Brain microvascular endothelial cell (primary cell): ENCODE results near the gene RCOR3.
A peak's percentile ranks its signal among the peaks of the same experiment; 100 is the strongest.
"Not testable (repeated sequence)": the region's sequence is repeated elsewhere in the genome, so short reads cannot be mapped to it uniquely, and the experiment has no call there.

Experiments
- DNase-seq: peaks from one replicate; pipeline ENCODE4 v3.0.0-alpha.2; 2020
- H3K27ac ChIP-seq: fragments of 250-450 bp; sonication (Bioruptor Pico); 2 replicates; pipeline ENCODE4 v1.5.1; 2020; ENCODE audit warnings: mild to moderate bottlenecking, moderate library complexity
- H3K27me3 ChIP-seq: fragments of 250-450 bp; sonication (Bioruptor Pico); replicated peaks from 2 replicates; pipeline ENCODE4 v1.5.1; 2020; ENCODE audit warnings: mild to moderate bottlenecking
- H3K36me3 ChIP-seq: fragments of 250-450 bp; sonication (Bioruptor Pico); replicated peaks from 2 replicates; pipeline ENCODE4 v1.5.1; 2020; ENCODE audit warnings: mild to moderate bottlenecking
- H3K4me3 ChIP-seq: 2 replicates; pipeline ENCODE4 v1.5.1; 2011; ENCODE audit warnings: low read depth, mild to moderate bottlenecking, control low read depth, low read length, moderate library complexity
- CTCF ChIP-seq: IDR thresholded peaks from 2 replicates; pipeline ENCODE4 v1.5.1; 2011; ENCODE audit warnings: low read depth, mild to moderate bottlenecking, moderate library complexity, low read length, control low read depth, inconsistent platforms; ENCODE audit errors: missing control alignments
- in situ Hi-C: cut with HindIII; loops from 2 replicates; pipeline ENCODE4 v1.10.0; 2017; ENCODE audit warnings: low sequenced_read_pairs, low pct_ligation_motif_present

The RCOR3 gene

DNA sequence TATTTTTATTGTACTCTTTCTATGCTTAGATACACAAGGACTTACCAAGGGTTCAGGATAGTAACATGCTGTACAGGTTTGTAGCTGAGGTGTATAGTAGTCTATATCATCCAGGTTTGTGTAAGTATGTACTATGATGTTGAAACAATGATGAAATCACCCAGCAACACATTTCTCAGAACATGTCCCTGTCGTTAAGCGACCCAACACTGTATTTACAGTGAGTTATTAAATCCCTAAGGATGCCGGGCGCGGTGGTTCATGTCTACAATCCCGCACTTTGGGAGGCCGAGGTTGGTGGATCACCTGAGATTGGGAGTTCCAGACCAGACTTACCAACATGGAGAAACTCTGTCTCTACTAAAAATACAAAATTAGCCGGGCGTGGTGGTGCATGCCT is 21.6 kb upstream of the RCOR3 start:
- Histone ChIP-seq H3K27ac (no peak overlapping the region), H3K4me3 (no peak overlapping the region), H3K36me3 (no peaks in the 10 kb centered on the region), H3K27me3 (no peaks in the 10 kb centered on the region)
- in situ Hi-C loops: no loop called here
- no peak for TF ChIP-seq CTCF
- DNase-seq: no peak

DNA sequence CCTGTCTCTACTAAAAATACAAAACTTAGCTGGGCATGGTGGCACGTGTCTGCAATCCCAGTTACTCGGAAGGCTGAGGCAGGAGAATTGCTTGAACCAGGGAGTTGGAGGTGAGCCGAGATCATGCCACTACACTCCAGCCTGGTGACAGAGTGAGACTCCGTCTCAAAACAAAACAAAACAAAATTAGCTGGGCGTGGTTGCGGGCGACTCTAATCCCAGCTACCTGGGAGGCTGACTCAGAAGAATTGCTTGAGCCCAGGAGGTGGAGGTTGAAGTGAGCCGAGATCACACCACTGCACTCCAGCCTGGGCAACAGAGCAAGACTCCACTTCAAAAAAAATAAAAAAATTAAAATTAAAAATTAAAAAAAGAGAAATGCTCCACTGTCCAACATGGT is 18.6 kb upstream of the RCOR3 start:
- H3K4me3 ChIP-seq, H3K36me3 ChIP-seq, DNase-seq, H3K27me3 ChIP-seq, in situ Hi-C loops, H3K27ac ChIP-seq: not testable (repeated sequence)

GRCh38 chr1:211241071-211241470 is 18.1 kb upstream of the RCOR3 start:
- no peak for DNase-seq
- H3K4me3 ChIP-seq: no peak overlapping the region
- in situ Hi-C loops: no loop called here
- no peak overlapping the region for H3K27ac ChIP-seq
- H3K27me3 ChIP-seq: no peaks in the 10 kb centered on the region
- H3K36me3 ChIP-seq: no peaks in the 10 kb centered on the region
- TF ChIP-seq CTCF: no peak

GRCh38 chr1:211243639-211244038 is 15.5 kb upstream of the RCOR3 start:
- DNase-seq, H3K4me3 ChIP-seq, H3K27ac ChIP-seq, H3K27me3 ChIP-seq, H3K36me3 ChIP-seq, in situ Hi-C loops: not testable (repeated sequence)

- H3K27me3 ChIP-seq, in situ Hi-C loops, H3K4me3 ChIP-seq, H3K27ac ChIP-seq, H3K36me3 ChIP-seq, DNase-seq: not testable (repeated sequence)
Measured at GRCh38 chr1:211246583-211246982, 12.6 kb upstream of the RCOR3 start.

DNA sequence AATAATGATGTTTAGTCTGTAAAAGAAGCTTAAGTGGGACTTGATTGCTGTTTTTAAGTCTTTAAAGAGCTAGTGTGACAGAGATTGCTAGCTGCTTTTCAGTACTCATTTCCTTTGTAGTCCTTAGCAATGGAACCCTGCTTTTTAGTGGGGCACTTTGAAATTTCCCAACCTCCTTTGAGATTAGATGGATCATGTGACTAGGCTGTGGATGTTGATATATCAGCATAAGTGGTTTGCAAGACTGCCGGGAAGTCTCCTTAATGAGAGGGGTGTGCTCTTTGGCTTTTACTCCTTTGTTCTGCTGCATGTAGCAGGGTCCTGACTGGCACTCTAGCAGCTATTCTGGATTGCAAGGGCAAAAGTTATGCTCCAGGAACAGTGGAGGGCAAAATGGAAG is 11.2 kb upstream of the RCOR3 start:
- no peak for TF ChIP-seq CTCF
- Histone ChIP-seq H3K36me3 (no peaks in the 10 kb centered on the region), H3K4me3 (no peak overlapping the region), H3K27ac (no peak overlapping the region), H3K27me3 (no peaks in the 10 kb centered on the region)
- in situ Hi-C loops: no loop called here
- DNase-seq: no peak

- H3K27me3 ChIP-seq, H3K36me3 ChIP-seq, in situ Hi-C loops, H3K4me3 ChIP-seq, DNase-seq, H3K27ac ChIP-seq: not testable (repeated sequence)
Measured at GRCh38 chr1:211249611-211250010, 9.6 kb upstream of the RCOR3 start.

- DNase-seq: no peak
- no peaks in the 10 kb centered on the region for H3K36me3 ChIP-seq
- H3K4me3 ChIP-seq: peak overlapping the region; percentile 91
- H3K27ac ChIP-seq: peak overlapping the region; percentile 90
- in situ Hi-C loops: no loop called here
- H3K27me3 ChIP-seq: no peaks in the 10 kb centered on the region
- no peak for TF ChIP-seq CTCF
Measured at GRCh38 chr1:211257826-211258225, 1.3 kb upstream of the RCOR3 start.
